ENCODE data around the gene P2RY8. TPM values are rescaled to one million over a fixed set of nuclear protein-coding genes. Genes with fewer than 3 reads are reported as not detected.
A peak's percentile ranks its signal among the peaks of the same experiment; 100 is the strongest.

P2RY8 gene
- polyA plus RNA-seq, 4 donors = 0.22 to 2.1 (median 1.2) TPM

GRCh38 chrX:1488745-1489144 lies 48.2 kb downstream of the P2RY8 start:
- Histone ChIP-seq H3K4me1 (ENCODE audit: control insufficient read depth in 3 of 3, insufficient read depth in 2 of 3, low read depth in 1 of 3, low read length in 2 of 3) (no peaks in the 10 kb centered on the region), H3K9me3 (ENCODE audit: control insufficient read depth in 2 of 2, insufficient read depth in 1 of 2, low read depth in 1 of 2, low read length in 1 of 2) (peaks cover 1 to 8% of the 10 kb centered on the region in 2 donors), H3K36me3 (ENCODE audit: control insufficient read depth in 3 of 3, insufficient read depth in 2 of 3, low read depth in 1 of 3, low read length in 3 of 3) (no peaks in the 10 kb centered on the region), H3K27me3 (ENCODE audit: control insufficient read depth in 3 of 3, insufficient read depth in 3 of 3, low read length in 3 of 3) (no peaks in the 10 kb centered on the region), H3K27ac (ENCODE audit: low read depth in 1 of 3, low read length in 2 of 3) (no peak overlapping the region), H3K4me3 (ENCODE audit: low read depth in 1 of 3, low read length in 3 of 3) (no peak overlapping the region)
- FAIRE-seq (no peak), DNase-seq (no peak)
- WGBS, 3 donors = 92 to 100% (median 96%) methylated on average over 1 of the region's 1 CpG

- Histone ChIP-seq H3K4me1 (ENCODE audit: control insufficient read depth in 3 of 3, insufficient read depth in 2 of 3, low read depth in 1 of 3, low read length in 2 of 3) (no peaks in the 10 kb centered on the region), H3K9me3 (ENCODE audit: control insufficient read depth in 2 of 2, insufficient read depth in 1 of 2, low read depth in 1 of 2, low read length in 1 of 2) (peaks cover 1 to 8% of the 10 kb centered on the region in 2 donors), H3K27ac (ENCODE audit: low read depth in 1 of 3, low read length in 2 of 3) (no peak overlapping the region), H3K27me3 (ENCODE audit: control insufficient read depth in 3 of 3, insufficient read depth in 3 of 3, low read length in 3 of 3) (no peaks in the 10 kb centered on the region), H3K4me3 (ENCODE audit: low read depth in 1 of 3, low read length in 3 of 3) (no peak overlapping the region), H3K36me3 (ENCODE audit: control insufficient read depth in 3 of 3, insufficient read depth in 2 of 3, low read depth in 1 of 3, low read length in 3 of 3) (no peaks in the 10 kb centered on the region)
- FAIRE-seq = no peak
- no peak for DNase-seq
- WGBS, 3 donors = 67 to 79% (median 77%) methylated on average over 3 of the region's 3 CpGs
These were observed 48.8 kb downstream of the P2RY8 start for GRCh38 chrX:1488141-1488540.

GRCh38 chrX:1487401-1487800 lies 49.6 kb downstream of the P2RY8 start:
- no peaks in the 10 kb centered on the region for H3K36me3 ChIP-seq (ENCODE audit: control insufficient read depth in 3 of 3, insufficient read depth in 2 of 3, low read depth in 1 of 3, low read length in 3 of 3)
- FAIRE-seq (no peak), DNase-seq (no peak)
- no peak overlapping the region for H3K4me3 ChIP-seq (ENCODE audit: low read depth in 1 of 3, low read length in 3 of 3)
- no peak overlapping the region for H3K27ac ChIP-seq (ENCODE audit: low read depth in 1 of 3, low read length in 2 of 3)
- no peaks in the 10 kb centered on the region for H3K27me3 ChIP-seq (ENCODE audit: control insufficient read depth in 3 of 3, insufficient read depth in 3 of 3, low read length in 3 of 3)
- no peaks in the 10 kb centered on the region for H3K4me1 ChIP-seq (ENCODE audit: control insufficient read depth in 3 of 3, insufficient read depth in 2 of 3, low read depth in 1 of 3, low read length in 2 of 3)
- peaks cover 1 to 8% of the 10 kb centered on the region in 2 donors for H3K9me3 ChIP-seq (ENCODE audit: control insufficient read depth in 2 of 2, insufficient read depth in 1 of 2, low read depth in 1 of 2, low read length in 1 of 2)
- WGBS, 3 donors = 80 to 89% (median 82%) methylated on average over 5 of the region's 5 CpGs

GRCh38 chrX:1486749-1487361 lies 50.1 kb downstream of the P2RY8 start:
- Histone ChIP-seq H3K27ac (ENCODE audit: low read depth in 1 of 3, low read length in 2 of 3) (peak overlapping the region in 1 of 3 donors; percentile 74), H3K36me3 (ENCODE audit: control insufficient read depth in 3 of 3, insufficient read depth in 2 of 3, low read depth in 1 of 3, low read length in 3 of 3) (no peaks in the 10 kb centered on the region), H3K27me3 (ENCODE audit: control insufficient read depth in 3 of 3, insufficient read depth in 3 of 3, low read length in 3 of 3) (no peaks in the 10 kb centered on the region), H3K4me1 (ENCODE audit: control insufficient read depth in 3 of 3, insufficient read depth in 2 of 3, low read depth in 1 of 3, low read length in 2 of 3) (no peaks in the 10 kb centered on the region), H3K4me3 (ENCODE audit: low read depth in 1 of 3, low read length in 3 of 3) (no peak overlapping the region), H3K9me3 (ENCODE audit: control insufficient read depth in 2 of 2, insufficient read depth in 1 of 2, low read depth in 1 of 2, low read length in 1 of 2) (peaks cover 1 to 8% of the 10 kb centered on the region in 2 donors)
- FAIRE-seq (no peak), DNase-seq (no peak)
- 69 to 80% (median 76%) methylated on average over 18 of the region's 18 CpGs for WGBS, 3 donors

- Histone ChIP-seq H3K4me3 (ENCODE audit: low read depth in 1 of 3, low read length in 3 of 3) (no peak overlapping the region), H3K27ac (ENCODE audit: low read depth in 1 of 3, low read length in 2 of 3) (peak overlapping the region in 1 of 3 donors; percentile 74), H3K9me3 (ENCODE audit: control insufficient read depth in 2 of 2, insufficient read depth in 1 of 2, low read depth in 1 of 2, low read length in 1 of 2) (peaks cover 1 to 8% of the 10 kb centered on the region in 2 donors), H3K4me1 (ENCODE audit: control insufficient read depth in 3 of 3, insufficient read depth in 2 of 3, low read depth in 1 of 3, low read length in 2 of 3) (peaks cover 0 to 3% (median 0%) of the 10 kb centered on the region in 3 donors), H3K27me3 (ENCODE audit: control insufficient read depth in 3 of 3, insufficient read depth in 3 of 3, low read length in 3 of 3) (no peaks in the 10 kb centered on the region), H3K36me3 (ENCODE audit: control insufficient read depth in 3 of 3, insufficient read depth in 2 of 3, low read depth in 1 of 3, low read length in 3 of 3) (no peaks in the 10 kb centered on the region)
- FAIRE-seq (no peak), DNase-seq (no peak)
- 84 to 89% (median 86%) methylated on average over 5 of the region's 5 CpGs for WGBS, 3 donors
These were observed 50.8 kb downstream of the P2RY8 start for GRCh38 chrX:1486177-1486576.

- DNase-seq = no peak
- 91 to 92% (median 91%) methylated on average over 9 of the region's 9 CpGs for WGBS, 3 donors
- FAIRE-seq = no peak
- H3K4me3 ChIP-seq (ENCODE audit: low read depth in 1 of 3, low read length in 3 of 3) = no peak overlapping the region
- H3K36me3 ChIP-seq (ENCODE audit: control insufficient read depth in 3 of 3, insufficient read depth in 2 of 3, low read depth in 1 of 3, low read length in 3 of 3) = no peaks in the 10 kb centered on the region
- no peaks in the 10 kb centered on the region for H3K27me3 ChIP-seq (ENCODE audit: control insufficient read depth in 3 of 3, insufficient read depth in 3 of 3, low read length in 3 of 3)
- no peak overlapping the region for H3K27ac ChIP-seq (ENCODE audit: low read depth in 1 of 3, low read length in 2 of 3)
- H3K4me1 ChIP-seq (ENCODE audit: control insufficient read depth in 3 of 3, insufficient read depth in 2 of 3, low read depth in 1 of 3, low read length in 2 of 3) = peaks cover 0 to 3% (median 0%) of the 10 kb centered on the region in 3 donors
- H3K9me3 ChIP-seq (ENCODE audit: control insufficient read depth in 2 of 2, insufficient read depth in 1 of 2, low read depth in 1 of 2, low read length in 1 of 2) = peaks cover 1 to 10% of the 10 kb centered on the region in 2 donors
These were observed 52.0 kb downstream of the P2RY8 start for GRCh38 chrX:1485033-1485432.

GRCh38 chrX:1484638-1485019 lies 52.4 kb downstream of the P2RY8 start:
- Histone ChIP-seq H3K27me3 (ENCODE audit: control insufficient read depth in 3 of 3, insufficient read depth in 3 of 3, low read length in 3 of 3) (no peaks in the 10 kb centered on the region), H3K9me3 (ENCODE audit: control insufficient read depth in 2 of 2, insufficient read depth in 1 of 2, low read depth in 1 of 2, low read length in 1 of 2) (peaks cover 1 to 11% of the 10 kb centered on the region in 2 donors), H3K4me1 (ENCODE audit: control insufficient read depth in 3 of 3, insufficient read depth in 2 of 3, low read depth in 1 of 3, low read length in 2 of 3) (peaks cover 0 to 3% (median 0%) of the 10 kb centered on the region in 3 donors), H3K27ac (ENCODE audit: low read depth in 1 of 3, low read length in 2 of 3) (no peak overlapping the region), H3K4me3 (ENCODE audit: low read depth in 1 of 3, low read length in 3 of 3) (no peak overlapping the region), H3K36me3 (ENCODE audit: control insufficient read depth in 3 of 3, insufficient read depth in 2 of 3, low read depth in 1 of 3, low read length in 3 of 3) (no peaks in the 10 kb centered on the region)
- WGBS, 3 donors = 78 to 86% (median 83%) methylated on average over 5 of the region's 5 CpGs
- no peak for DNase-seq
- FAIRE-seq = no peak

- Histone ChIP-seq H3K4me3 (ENCODE audit: low read depth in 1 of 3, low read length in 3 of 3) (no peak overlapping the region), H3K4me1 (ENCODE audit: control insufficient read depth in 3 of 3, insufficient read depth in 2 of 3, low read depth in 1 of 3, low read length in 2 of 3) (peaks cover 0 to 3% (median 0%) of the 10 kb centered on the region in 3 donors), H3K27ac (ENCODE audit: low read depth in 1 of 3, low read length in 2 of 3) (peak overlapping the region in 1 of 3 donors; percentile 39), H3K9me3 (ENCODE audit: control insufficient read depth in 2 of 2, insufficient read depth in 1 of 2, low read depth in 1 of 2, low read length in 1 of 2) (peaks cover 1 to 11% of the 10 kb centered on the region in 2 donors), H3K27me3 (ENCODE audit: control insufficient read depth in 3 of 3, insufficient read depth in 3 of 3, low read length in 3 of 3) (no peaks in the 10 kb centered on the region), H3K36me3 (ENCODE audit: control insufficient read depth in 3 of 3, insufficient read depth in 2 of 3, low read depth in 1 of 3, low read length in 3 of 3) (no peaks in the 10 kb centered on the region)
- FAIRE-seq (no peak), DNase-seq (no peak)
- WGBS, 3 donors = 77 to 80% (median 77%) methylated on average over 15 of the region's 15 CpGs
These were observed 52.9 kb downstream of the P2RY8 start for GRCh38 chrX:1483843-1484637.
